Measurements from ENCODE around the gene GPC4.

Gene GPC4

DNA sequence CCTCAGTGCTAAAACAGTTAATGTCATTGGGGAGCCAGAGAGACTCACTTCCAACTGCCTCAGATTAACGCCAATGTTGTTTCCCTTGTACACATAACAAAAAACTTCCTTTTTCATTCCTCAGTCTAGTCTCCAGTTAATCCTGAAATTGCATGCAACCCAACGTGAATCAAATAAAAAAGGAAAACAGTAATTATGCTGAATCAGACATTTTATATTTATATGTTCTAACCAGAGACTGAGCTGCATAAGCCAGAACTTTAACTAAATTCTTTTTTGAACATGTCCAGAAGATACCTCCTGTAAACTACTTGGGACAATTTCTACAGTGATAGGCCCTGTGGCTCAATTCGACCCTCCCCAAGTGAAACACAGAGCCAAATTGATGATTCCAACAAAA lies 4.7 kb downstream of the GPC4 start:
- no peak for DNase-seq

- no peak for DNase-seq
Measured at GRCh38 chrX:133405498-133406185, 9.6 kb downstream of the GPC4 start.

- DNase-seq, result no peak
Measured at GRCh38 chrX:133403984-133404383, 11.3 kb downstream of the GPC4 start.

GRCh38 chrX:133402830-133403625 lies 12.3 kb downstream of the GPC4 start:
- no peak for DNase-seq

DNA sequence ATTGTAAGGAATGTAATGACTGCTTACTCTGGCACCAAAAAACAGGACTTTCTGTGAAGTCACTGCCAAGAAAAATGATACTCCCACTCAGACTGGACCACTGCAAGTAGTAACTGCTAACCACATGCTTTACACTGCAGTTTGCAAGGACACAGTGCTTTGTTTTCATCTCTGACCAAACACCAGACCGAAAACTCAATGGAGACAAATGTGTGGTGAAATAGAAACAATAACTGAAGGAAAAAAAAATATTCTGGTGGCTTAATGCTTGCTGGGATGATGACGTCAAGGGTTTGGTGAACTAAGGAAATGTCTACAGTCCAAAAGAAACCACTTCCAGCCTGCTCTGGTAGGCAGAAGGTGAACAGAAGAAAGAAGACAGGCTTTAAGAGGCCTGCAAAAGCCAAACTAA lies 13.2 kb downstream of the GPC4 start:
- no peak for DNase-seq

GRCh38 chrX:133401536-133401935 lies 13.8 kb downstream of the GPC4 start:
- no peak for DNase-seq

GRCh38 chrX:133399411-133399810 lies 15.9 kb downstream of the GPC4 start:
- no peak for DNase-seq

DNA sequence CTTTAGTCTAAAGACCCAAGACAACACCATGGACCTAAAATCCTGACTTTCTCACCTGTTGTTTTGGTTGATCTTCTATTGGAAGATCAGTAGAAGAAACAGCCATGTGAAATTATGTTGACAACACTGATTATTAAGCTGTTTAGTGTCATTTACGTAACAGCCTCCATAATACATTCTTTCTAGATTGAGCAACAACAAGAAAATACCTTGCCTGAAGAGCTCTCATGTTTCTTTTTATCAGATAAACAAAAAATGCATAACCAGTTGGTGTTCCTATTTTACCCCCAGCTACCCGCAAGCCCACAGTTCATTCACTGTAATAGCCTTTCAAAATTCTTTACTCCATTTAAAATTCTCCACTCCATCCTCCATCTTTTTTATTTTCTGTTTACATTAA lies 20.5 kb downstream of the GPC4 start:
- DNase-seq, result no peak

- DNase-seq, result no peak
Measured at GRCh38 chrX:133392671-133393070, 22.6 kb downstream of the GPC4 start.

DNA sequence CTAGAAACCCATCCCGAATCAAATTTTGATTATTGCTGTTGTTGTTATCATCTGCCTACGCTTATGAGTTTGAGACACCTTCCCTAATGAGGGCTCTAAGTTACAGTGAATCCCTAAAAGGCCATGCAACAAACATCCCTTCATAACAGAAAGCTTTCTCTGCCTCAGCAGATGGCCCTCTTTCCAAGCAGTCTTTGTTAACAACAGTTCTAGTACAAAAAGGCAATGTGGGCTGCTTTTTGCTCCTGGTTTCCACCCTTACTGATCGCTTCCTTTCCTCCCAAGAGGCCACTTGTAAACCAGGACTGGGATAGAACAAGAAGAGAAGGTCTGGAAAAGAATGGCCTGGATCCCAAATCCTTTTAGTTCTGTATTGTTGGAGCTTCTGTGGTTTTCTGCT lies 24.2 kb downstream of the GPC4 start:
- DNase-seq, result no peak

GRCh38 chrX:133390676-133391075 lies 24.6 kb downstream of the GPC4 start:
- no peak for DNase-seq

DNA sequence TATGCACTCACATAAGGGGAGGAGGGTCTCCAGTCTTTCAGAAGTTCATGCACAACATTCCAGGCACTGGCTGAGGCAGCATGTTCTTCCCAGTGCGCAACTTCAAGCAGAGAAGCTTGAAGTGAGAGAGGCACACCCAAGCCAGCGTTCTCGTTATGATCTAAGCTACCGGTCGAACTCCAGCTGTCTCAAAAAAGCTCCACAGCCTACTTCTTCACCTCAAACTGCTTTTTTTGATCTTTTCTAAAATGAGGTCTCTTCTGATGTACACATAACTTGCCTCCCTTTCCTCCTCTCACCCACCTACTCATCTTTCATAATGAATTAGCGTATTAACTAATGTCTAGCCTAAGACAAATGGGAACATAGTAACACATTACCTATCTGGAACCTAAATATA lies 25.3 kb downstream of the GPC4 start:
- DNase-seq, result no peak

- no peak for DNase-seq
Measured at GRCh38 chrX:133384454-133384853, 30.8 kb downstream of the GPC4 start.

DNA sequence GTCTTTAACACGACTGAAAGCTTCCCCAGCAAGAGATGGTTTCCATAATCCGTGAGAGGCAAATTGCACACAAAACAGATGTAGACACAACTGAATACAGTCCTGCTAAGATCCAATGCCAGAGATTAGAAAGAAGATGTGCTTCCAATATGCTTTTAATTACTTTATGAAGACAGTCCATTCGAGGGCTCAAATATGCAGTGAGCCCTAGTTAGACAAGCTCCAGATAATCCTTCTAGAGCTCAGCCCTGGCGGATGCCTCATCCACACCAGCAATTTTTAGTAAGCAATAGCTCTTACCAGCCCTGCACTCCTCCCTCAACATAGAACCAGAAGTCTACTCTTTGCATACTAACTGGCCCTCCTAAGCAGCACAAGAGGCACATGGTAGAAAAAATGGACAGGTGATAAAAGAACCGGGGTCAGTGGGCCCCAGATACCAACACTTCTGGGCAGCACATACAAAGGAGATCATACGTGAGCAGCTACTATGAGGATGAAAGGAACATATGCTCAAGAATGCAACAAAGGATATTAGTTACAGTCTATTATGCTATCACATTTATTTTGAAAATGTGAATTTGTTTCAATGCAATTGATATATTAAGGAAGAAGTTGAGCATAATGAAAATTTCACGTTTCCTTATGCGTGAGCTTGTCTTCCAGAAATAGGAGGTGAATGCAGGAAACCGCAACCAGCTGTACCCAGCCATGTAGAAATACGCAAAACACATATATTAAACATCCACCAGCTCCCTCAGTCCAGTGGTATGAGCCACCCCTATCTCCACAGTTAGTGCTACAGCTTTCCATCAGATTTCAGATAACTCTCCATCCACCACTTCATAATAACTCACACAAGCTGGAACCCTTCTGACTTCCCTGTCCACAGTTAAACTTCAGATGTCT lies 34.3 kb downstream of the GPC4 start:
- no peak for DNase-seq

DNA sequence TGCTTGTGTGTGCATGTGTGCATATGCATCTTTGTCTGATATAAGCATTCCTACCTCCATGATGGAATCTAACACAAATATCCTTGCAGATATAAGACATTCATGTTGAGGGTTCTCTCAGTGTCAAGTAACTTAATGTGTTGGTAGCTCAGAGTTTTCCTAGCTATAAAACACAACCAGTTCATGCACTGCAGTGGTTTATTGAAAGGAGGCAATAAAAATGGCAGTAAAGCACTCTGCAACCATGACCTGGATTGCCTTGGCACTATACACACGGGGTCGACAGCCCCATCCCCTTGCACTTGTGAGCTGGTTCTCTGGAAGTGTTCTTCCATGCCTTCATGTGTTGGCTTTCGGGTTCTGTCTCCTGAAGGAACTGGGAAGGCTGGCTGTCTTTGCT lies 38.9 kb downstream of the GPC4 start:
- DNase-seq, result no peak

- no peak for DNase-seq
Measured at GRCh38 chrX:133375615-133376340, 39.5 kb downstream of the GPC4 start.

GRCh38 chrX:133374874-133375387 lies 40.4 kb downstream of the GPC4 start:
- no peak for DNase-seq

GRCh38 chrX:133373386-133374079 lies 41.8 kb downstream of the GPC4 start:
- DNase-seq, result no peak

DNA sequence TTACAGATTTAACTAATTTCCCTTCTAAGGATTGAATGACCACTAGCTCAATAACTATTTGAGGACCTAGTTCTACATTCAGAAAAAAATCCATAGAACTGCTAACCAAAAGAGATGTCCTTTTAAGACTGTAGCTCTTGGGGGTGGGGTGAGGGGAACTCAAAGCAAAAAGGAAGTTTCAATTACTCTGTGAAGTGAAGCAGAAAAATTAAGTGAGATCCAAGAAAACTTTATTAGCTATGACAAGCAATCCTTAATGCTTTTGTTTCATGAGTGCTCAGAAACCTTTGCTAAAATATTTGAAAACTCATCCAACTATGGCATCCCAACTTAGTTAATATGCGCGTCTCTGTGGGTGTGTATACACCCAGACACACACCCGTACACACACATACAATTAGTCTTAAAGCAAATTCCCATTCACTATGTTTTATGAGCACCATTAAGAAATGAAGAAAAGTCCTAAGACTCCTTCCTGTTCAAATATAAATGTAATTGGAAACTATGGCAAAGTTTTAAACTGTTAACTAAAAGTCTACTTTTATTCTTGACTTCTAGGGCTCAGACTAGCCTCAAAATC lies 44.5 kb downstream of the GPC4 start:
- no peak for DNase-seq

DNA sequence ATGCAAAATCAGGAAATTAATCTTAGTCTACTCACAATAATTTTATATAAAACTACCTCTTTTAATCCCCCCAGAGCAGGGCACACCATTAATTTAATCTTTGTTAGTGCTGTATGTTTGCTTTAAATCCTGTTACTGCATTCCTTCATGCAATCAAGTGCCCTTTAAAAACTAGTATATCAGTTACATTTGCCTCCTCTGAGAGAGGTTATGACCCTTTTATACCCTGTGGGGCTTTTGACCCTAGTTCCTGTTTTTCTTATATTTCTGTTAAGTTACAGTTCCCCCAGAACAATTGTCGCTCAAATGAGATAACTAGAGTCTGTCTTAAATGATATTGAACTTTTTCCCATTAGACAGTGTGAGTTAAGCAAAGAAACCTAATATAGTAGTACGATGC lies 46.2 kb downstream of the GPC4 start:
- DNase-seq, result no peak

- no peak for DNase-seq
Measured at GRCh38 chrX:133366735-133367134, 48.6 kb downstream of the GPC4 start.
